GM23248 (cell line): ENCODE data around the gene SLC4A4.

ENCODE experiments used
- EZH2 ChIP-seq: fragments of 200-600 bp; sonication (generic); IDR thresholded peaks from 2 replicates; pipeline ENCODE4 v1.6.1; 2018; ENCODE audit warnings: antibody characterized with exemption, mild to moderate bottlenecking; ENCODE audit not compliant: insufficient read depth, poor library complexity, severe bottlenecking
- EZH2phosphoT487 ChIP-seq: fragments of 200-600 bp; sonication (generic); IDR thresholded peaks from 2 replicates; pipeline ENCODE4 v1.6.1; 2018; ENCODE audit warnings: antibody characterized with exemption, moderate library complexity, mild to moderate bottlenecking, low read depth; ENCODE audit not compliant: insufficient read depth

DNA sequence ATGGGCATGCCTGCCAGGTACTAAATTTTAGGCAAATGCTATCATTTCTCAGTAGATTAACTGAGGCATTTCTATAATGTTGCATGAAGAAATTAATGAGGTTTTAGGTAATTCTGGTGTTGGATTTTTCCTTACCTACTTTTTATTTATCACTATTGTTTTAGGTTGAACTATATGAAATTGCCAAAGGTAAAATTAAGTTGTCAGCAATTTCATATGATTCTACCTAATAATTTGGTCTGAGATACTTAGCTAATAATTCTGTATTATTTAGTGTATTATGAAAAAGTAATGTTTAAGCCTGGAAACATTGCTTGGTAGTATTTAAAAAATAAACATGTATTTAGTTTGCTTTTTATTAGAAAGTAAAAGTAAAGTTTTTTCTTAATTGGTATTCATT is 22.7 kb downstream of the SLC4A4 start:
- TF ChIP-seq EZH2phosphoT487 (no peak), EZH2 (no peak)
